ENCODE data around the gene MRPL49.
"Not testable (repeated sequence)": the region's sequence is repeated elsewhere in the genome, so short reads cannot be mapped to it uniquely, and the experiment has no call there.

GRCh38 chr11:65150131-65150508, 28.0 kb downstream of the MRPL49 start:
- TF ChIP-seq POLR2A, EP300 (IDR thresholded peaks at IDR 0.05): not testable (repeated sequence)
